ENCODE results near the gene A2M.
A peak's percentile ranks its signal among the peaks of the same experiment; 100 is the strongest.

The A2M gene

DNA sequence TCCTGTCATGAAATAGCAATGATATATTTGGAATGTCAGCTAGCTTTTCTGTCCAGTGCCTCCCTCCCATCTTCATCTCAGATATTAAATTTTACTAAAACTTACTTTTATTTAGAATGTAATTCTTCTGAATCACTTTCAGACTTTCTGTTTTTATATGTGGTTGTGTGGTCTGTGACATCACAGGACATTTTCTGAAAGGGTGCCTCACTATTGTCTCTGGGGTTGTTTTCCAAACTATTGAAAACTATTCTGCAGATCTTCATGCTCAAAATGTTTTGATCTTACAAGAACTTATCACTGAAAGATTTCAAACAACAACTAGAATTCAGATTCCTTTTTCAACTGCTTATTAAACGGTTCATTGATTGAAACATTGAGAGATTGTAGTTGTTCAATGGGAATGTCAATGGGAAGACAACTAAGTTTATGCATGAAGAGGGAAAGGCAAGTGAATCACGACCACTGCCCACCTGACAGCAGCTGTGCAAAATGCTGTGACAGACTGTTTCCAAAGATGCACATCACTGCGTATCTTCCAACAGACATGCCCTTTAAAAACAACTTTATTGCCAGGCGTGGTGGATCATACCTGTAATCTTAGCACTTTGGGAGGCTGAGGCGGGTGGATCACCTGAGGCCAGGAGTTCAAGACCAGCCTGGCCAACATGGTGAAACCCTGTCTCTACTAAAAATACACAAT is 75.1 kb downstream of the A2M start:
- no peak overlapping the region for H3K4me3 Mint-ChIP-seq
- peaks cover 4% of the 10 kb centered on the region for H3K27me3 Mint-ChIP-seq
- no peaks in the 10 kb centered on the region for H3K4me1 Mint-ChIP-seq (ENCODE audit: low read depth)
- no peaks in the 10 kb centered on the region for H3K9me3 Mint-ChIP-seq
- intact Hi-C loops (cut with micrococcal nuclease) = loop anchor here (5.0 to 10.0 kb wide), 2 partner anchors 126 to 378 kb away; partner anchors contain the start of genes MFAP5 and PHC1
- no peak overlapping the region for H3K27ac Mint-ChIP-seq
- no peaks in the 10 kb centered on the region for H3K36me3 Mint-ChIP-seq (ENCODE audit: low read depth)

DNA sequence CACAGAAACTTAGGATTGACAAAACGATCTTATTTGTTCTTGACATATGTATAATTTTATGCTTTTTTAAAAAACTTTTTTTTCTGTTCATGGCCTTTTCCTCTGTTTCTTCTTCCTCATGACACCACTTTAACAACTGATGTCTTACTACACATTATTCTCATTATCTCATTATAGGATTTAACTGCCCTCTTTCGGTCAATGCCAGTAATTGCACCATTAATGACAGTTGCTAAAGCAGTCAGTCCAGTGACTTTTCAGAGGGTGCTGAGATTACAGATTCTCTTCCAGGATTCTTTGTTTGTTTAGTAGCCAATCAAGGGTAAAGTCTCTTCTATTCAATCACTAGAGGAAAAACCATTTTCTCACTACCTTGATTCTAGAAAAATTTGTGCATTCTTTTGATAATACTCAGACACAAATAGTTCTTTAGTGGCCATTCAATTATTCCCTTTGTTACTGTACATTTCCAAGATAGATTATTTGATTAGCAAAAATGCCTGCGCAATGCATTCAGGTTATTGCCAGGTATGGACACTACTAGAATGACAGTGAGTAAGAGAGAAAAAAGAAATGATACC is 76.2 kb downstream of the A2M start:
- H3K27ac Mint-ChIP-seq = no peak overlapping the region
- no peaks in the 10 kb centered on the region for H3K4me1 Mint-ChIP-seq (ENCODE audit: low read depth)
- intact Hi-C loops (cut with micrococcal nuclease) = loop anchor here (1.0 to 5.0 kb wide), 2 partner anchors 88 to 262 kb away; no protein-coding TSS in a partner anchor
- no peaks in the 10 kb centered on the region for H3K36me3 Mint-ChIP-seq (ENCODE audit: low read depth)
- no peak overlapping the region for H3K4me3 Mint-ChIP-seq
- no peaks in the 10 kb centered on the region for H3K9me3 Mint-ChIP-seq
- peaks cover 4% of the 10 kb centered on the region for H3K27me3 Mint-ChIP-seq

DNA sequence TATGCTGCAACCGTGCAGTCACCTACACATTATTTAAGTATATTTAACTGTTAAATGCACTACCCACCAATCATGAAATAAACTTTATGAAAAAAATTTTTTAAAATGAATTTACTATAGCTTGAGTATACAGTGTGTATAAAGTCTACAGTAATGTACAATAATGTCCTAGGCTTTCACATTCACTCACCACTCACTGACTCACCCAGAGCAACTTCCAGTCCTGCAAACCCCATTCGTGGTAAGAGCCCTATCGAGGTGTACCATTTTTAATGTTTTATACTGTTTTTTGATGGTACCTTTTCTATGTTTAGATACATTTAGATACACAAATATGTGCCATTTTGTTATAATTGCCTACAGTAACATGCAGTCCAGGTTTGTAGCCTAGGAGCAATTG is 78.3 kb downstream of the A2M start:
- Mint-ChIP-seq H3K4me3 (no peak overlapping the region), H3K27me3 (peaks cover 3% of the 10 kb centered on the region), H3K27ac (no peak overlapping the region), H3K4me1 (ENCODE audit: low read depth) (peaks cover 6% of the 10 kb centered on the region), H3K36me3 (ENCODE audit: low read depth) (no peaks in the 10 kb centered on the region), H3K9me3 (no peaks in the 10 kb centered on the region)
- intact Hi-C loops (cut with micrococcal nuclease) = loop anchor here (5.0 kb wide), 1 partner anchor 260 kb away; no protein-coding TSS in a partner anchor

DNA sequence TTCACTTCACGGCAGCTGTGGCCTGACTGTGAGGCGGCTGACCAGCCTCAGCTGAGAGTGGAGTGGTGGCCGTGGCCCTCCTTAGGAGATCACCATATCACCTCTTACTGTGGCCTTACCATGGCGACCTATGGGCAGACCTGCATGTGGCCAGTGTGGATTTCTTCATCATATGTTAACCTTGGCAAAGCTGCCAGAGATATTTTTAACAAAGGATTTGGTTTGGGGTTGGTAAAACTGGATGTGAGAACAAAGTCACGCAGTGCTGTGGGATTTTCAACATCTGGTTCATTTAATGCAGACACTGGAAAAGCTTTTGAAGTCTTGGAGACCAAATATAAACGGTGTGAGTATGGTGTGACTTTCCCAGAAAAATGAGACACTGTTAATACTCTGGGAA is 79.5 kb downstream of the A2M start:
- Mint-ChIP-seq H3K36me3 (ENCODE audit: low read depth) (no peaks in the 10 kb centered on the region), H3K27ac (no peak overlapping the region), H3K4me3 (no peak overlapping the region), H3K27me3 (peaks cover 3% of the 10 kb centered on the region), H3K4me1 (ENCODE audit: low read depth) (peaks cover 8% of the 10 kb centered on the region), H3K9me3 (no peaks in the 10 kb centered on the region)
- intact Hi-C loops (cut with micrococcal nuclease) = loop anchor here (5.0 kb wide), 1 partner anchor 259 kb away; no protein-coding TSS in a partner anchor

DNA sequence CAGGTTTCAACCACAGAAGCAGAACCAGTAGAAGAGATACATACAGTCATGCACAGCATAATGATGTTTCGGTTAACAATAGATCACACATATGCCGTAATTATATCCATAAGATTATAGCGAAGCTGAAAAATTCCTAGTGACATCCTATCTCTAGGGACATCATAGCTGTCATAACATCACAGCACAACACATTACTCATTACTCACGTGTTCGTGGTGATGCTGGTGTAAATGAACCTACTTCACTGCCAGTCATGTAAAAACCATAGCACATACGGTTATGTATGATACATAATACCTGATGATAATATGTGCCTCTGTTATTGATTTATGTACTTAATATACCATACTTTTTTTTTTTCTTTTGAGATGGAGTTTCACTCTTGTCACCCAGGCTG is 81.6 kb downstream of the A2M start:
- H3K4me3 Mint-ChIP-seq = no peak overlapping the region
- H3K27me3 Mint-ChIP-seq = no peaks in the 10 kb centered on the region
- no peak overlapping the region for H3K27ac Mint-ChIP-seq
- H3K36me3 Mint-ChIP-seq (ENCODE audit: low read depth) = no peaks in the 10 kb centered on the region
- no peaks in the 10 kb centered on the region for H3K9me3 Mint-ChIP-seq
- intact Hi-C loops (cut with micrococcal nuclease) = no loop called here
- peaks cover 8% of the 10 kb centered on the region for H3K4me1 Mint-ChIP-seq (ENCODE audit: low read depth)

DNA sequence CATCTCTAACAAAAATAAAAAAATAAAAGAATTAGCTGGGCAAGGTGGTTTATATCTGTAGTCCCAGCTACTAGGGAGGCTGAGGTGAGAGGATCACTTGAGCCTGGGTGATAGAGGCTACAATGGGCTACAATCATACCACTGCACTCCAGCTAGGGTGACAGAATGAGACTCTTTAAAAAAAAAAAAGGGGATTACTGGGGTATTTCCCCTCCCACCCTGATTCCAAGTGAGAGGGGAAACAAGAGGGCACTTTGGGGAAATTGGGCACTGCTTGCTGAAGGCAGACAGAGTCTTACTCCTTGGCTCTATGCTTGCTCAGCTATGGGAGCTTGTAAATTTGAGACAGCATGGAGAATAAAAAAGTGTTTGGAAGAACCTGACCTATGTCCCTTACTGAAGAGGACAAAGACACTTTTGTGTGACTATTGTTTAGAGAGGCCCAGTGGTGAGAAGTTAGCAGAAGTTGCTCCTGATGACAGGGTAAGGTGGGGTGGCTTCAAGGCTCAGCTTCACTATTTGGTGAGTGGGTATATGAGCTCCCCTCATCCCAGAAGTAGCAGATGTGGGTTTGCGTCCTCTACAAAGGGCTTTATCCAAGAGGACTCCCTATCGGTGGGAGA is 82.3 kb downstream of the A2M start:
- Mint-ChIP-seq H3K36me3 (ENCODE audit: low read depth) (no peaks in the 10 kb centered on the region), H3K9me3 (no peaks in the 10 kb centered on the region), H3K27me3 (no peaks in the 10 kb centered on the region), H3K4me1 (ENCODE audit: low read depth) (peaks cover 8% of the 10 kb centered on the region), H3K27ac (peak overlapping the region; percentile 25), H3K4me3 (no peak overlapping the region)
- intact Hi-C loops (cut with micrococcal nuclease) = no loop called here

DNA sequence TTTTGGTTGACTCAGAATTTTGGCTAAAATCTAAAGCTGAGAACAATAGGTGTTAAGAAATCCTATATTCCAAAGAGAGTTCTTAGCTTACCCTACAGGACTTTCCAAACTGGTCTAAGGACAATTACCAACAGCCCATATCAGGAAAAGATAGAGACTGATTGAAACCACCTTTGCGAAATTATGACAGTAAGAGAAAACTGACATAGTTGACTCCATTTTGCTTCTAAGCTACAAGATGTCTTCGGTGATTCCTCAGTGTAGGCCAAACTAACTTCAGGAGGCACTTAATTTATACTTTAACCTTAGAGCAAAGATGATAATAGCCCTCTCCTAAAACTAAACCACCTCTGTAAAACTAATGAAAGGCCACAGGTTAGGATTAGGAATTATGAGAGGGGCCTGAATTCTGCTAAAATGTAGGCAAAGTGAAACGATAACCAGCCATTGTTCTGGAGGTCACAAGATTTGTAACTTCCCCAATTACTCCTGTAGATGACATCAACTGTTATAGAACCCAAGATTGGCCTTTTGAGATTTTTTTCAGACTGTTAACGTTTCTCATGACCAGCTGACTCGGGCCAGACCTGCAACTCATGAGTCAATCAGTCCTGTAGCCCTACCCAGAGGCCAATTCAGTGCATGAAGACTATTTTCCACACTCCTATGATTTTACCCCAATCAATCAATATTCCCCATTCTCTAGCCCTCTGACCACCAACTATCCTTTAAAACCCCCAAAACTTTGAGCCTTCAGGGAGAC is 83.3 kb downstream of the A2M start:
- no peaks in the 10 kb centered on the region for H3K36me3 Mint-ChIP-seq (ENCODE audit: low read depth)
- intact Hi-C loops (cut with micrococcal nuclease) = no loop called here
- peaks cover 8% of the 10 kb centered on the region for H3K4me1 Mint-ChIP-seq (ENCODE audit: low read depth)
- no peaks in the 10 kb centered on the region for H3K27me3 Mint-ChIP-seq
- H3K4me3 Mint-ChIP-seq = no peak overlapping the region
- H3K9me3 Mint-ChIP-seq = no peaks in the 10 kb centered on the region
- H3K27ac Mint-ChIP-seq = peak overlapping the region; percentile 25

DNA sequence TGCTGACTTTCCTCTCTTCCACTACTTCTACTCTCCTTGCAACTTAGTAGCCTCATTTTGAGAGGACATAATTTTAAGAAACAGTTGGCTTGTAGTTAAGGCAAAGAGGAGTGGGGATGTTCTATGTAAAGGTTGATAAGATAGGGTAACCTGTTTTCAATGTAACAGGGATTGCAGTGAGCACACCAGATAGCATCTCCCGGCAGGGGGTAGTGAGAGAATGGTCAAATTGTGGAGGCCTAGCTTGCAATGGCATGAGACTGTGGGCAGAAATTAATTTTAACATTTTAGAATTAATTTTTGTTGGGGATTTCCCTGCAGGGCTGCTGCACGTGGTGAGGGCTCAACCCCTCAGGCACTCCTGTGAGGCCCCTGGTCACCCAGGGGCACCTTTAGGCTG is 84.9 kb downstream of the A2M start:
- intact Hi-C loops (cut with micrococcal nuclease) = no loop called here
- Mint-ChIP-seq H3K27me3 (no peaks in the 10 kb centered on the region), H3K36me3 (ENCODE audit: low read depth) (no peaks in the 10 kb centered on the region), H3K4me3 (no peak overlapping the region), H3K27ac (peak overlapping the region; percentile 20), H3K9me3 (no peaks in the 10 kb centered on the region), H3K4me1 (ENCODE audit: low read depth) (peaks cover 8% of the 10 kb centered on the region)

DNA sequence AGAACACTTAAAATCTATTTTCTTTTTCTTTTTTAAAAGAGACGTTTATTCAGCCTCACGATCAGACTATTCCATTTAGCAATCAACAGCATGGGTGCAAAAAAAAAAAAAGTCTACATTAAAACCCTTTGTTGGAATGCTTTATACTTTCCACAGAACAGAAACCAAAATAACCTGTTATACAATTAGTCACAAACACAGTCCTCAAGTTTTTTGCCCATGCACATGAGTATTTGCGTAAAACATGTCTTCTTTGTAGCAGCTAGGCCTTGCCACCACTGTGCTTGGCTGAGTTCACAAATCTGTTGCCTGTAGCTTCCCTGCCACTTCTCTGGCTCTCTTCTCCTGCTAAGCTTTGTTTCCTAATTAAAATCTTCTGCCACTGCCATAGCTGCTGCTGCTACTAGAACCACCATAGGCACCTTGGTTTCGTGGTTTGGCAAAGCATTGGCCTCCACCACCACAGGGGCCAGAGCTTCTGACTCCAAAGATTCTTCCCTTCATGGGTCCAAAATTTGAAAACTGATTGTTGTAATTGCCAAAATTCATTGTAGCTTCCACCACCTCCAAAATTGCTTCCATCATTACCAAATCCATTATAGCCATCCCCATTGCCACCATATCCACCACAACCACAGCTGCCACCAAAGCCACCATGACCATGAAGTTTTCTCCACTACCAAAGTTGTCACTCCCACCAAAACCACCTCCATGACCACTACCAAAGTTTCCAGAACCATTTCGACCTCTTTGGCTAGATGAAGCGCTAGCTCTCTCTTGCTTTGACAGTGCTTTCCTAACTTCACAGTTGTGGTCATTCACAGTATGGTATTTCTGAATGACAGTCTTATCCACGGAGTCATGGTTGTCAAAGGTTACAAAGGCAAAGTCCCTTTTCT is 88.3 kb downstream of the A2M start:
- H3K4me1 Mint-ChIP-seq (ENCODE audit: low read depth) = peaks cover 1% of the 10 kb centered on the region
- no peaks in the 10 kb centered on the region for H3K36me3 Mint-ChIP-seq (ENCODE audit: low read depth)
- H3K9me3 Mint-ChIP-seq = no peaks in the 10 kb centered on the region
- no peak overlapping the region for H3K4me3 Mint-ChIP-seq
- no peak overlapping the region for H3K27ac Mint-ChIP-seq
- H3K27me3 Mint-ChIP-seq = no peaks in the 10 kb centered on the region
- intact Hi-C loops (cut with micrococcal nuclease) = no loop called here

DNA sequence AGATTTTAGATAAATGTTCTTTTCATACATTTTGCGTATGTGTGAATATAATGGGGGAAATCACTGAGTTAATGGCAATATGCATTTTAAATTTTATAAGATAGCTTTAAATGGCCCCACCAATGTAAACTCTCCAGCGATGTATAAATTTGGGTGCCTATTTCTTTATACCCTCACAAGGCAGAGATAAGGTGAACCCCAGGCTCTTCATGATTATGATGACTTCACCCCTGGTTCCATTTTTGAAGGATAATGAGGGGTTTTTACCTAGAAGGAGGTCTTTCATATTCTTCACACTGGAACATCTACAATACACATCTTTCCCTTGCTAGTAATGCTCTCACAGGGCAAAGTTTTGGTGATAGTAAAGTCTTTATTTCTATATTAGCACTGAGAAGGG is 91.2 kb downstream of the A2M start:
- Mint-ChIP-seq H3K27me3 (no peaks in the 10 kb centered on the region), H3K9me3 (no peaks in the 10 kb centered on the region), H3K4me3 (no peak overlapping the region), H3K4me1 (ENCODE audit: low read depth) (no peaks in the 10 kb centered on the region), H3K36me3 (ENCODE audit: low read depth) (no peaks in the 10 kb centered on the region), H3K27ac (no peak overlapping the region)
- intact Hi-C loops (cut with micrococcal nuclease) = no loop called here

DNA sequence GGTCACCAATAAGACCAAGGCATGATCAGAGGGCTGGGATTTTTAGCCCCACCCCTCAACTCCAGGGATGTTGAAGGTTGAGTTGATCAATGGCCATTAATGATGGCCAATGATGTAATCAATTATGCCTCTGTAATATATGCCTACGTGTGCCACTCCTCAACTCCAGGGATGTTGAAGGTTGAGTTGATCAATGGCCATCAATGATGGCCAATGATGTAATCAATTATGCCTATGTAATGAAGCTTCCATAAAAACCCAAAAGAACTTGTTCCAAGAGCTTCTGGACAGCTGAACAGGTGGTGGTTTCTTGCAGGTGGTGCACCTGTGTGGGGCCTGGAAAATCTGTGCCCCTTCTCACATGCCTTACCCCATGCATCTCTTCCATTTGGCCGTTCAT is 93.1 kb downstream of the A2M start:
- peaks cover 10% of the 10 kb centered on the region for H3K9me3 Mint-ChIP-seq
- no peaks in the 10 kb centered on the region for H3K36me3 Mint-ChIP-seq (ENCODE audit: low read depth)
- no peaks in the 10 kb centered on the region for H3K27me3 Mint-ChIP-seq
- intact Hi-C loops (cut with micrococcal nuclease) = no loop called here
- H3K4me3 Mint-ChIP-seq = no peak overlapping the region
- no peaks in the 10 kb centered on the region for H3K4me1 Mint-ChIP-seq (ENCODE audit: low read depth)
- H3K27ac Mint-ChIP-seq = no peak overlapping the region

Data from dendritic cell treated with granulocyte-macrophage colony-stimulating factor and Interleukin-4, amounts not matched to agents 40 ng/mL and 50 ng/mL, for 4 days (primary cell).